WTC11 (cell line): ENCODE measurements around the gene C4BPA.

ENCODE experiments used
- CREM ChIP-seq: sonication (generic); formaldehyde crosslinking; IDR thresholded peaks from 2 replicates; pipeline ENCODE4 v1.8.1; 2022; ENCODE audit warnings: mild to moderate bottlenecking, missing genetic modification reagents, moderate library complexity
- ESRRA ChIP-seq: sonication (generic); formaldehyde crosslinking; IDR thresholded peaks from 2 replicates; pipeline ENCODE4 v1.8.1; 2022; ENCODE audit warnings: mild to moderate bottlenecking, missing genetic modification reagents, borderline replicate concordance
- ETV6 ChIP-seq: sonication (generic); formaldehyde crosslinking; IDR thresholded peaks from 2 replicates; pipeline ENCODE4 v1.8.1; 2022; ENCODE audit warnings: mild to moderate bottlenecking, missing genetic modification reagents
- FOXK1 ChIP-seq: sonication (generic); formaldehyde crosslinking; IDR thresholded peaks from 2 replicates; pipeline ENCODE4 v1.8.0; 2022; ENCODE audit warnings: mild to moderate bottlenecking, moderate library complexity, missing genetic modification reagents
- IRF2 ChIP-seq: sonication (generic); formaldehyde crosslinking; IDR thresholded peaks from 2 replicates; pipeline ENCODE4 v1.8.0; 2022; ENCODE audit warnings: low read depth, missing genetic modification reagents, borderline replicate concordance
- JUN ChIP-seq: sonication (generic); formaldehyde crosslinking; IDR thresholded peaks from 2 replicates; pipeline ENCODE4 v1.8.0; 2023; ENCODE audit warnings: mild to moderate bottlenecking, missing genetic modification reagents
- TEAD4 ChIP-seq: sonication (generic); formaldehyde crosslinking; IDR thresholded peaks from 2 replicates; pipeline ENCODE4 v1.8.0; 2022; ENCODE audit warnings: mild to moderate bottlenecking, missing genetic modification reagents
- ZBTB21 ChIP-seq: sonication (generic); formaldehyde crosslinking; IDR thresholded peaks from 2 replicates; pipeline ENCODE4 v1.8.1; 2023; ENCODE audit warnings: mild to moderate bottlenecking, missing genetic modification reagents, borderline replicate concordance
- ZNF263 ChIP-seq: sonication (generic); formaldehyde crosslinking; IDR thresholded peaks from 2 replicates; pipeline ENCODE4 v1.8.1; 2022; ENCODE audit warnings: low read depth, mild to moderate bottlenecking, moderate library complexity, missing genetic modification reagents
- ZNF317 ChIP-seq: sonication (generic); formaldehyde crosslinking; IDR thresholded peaks from 2 replicates; pipeline ENCODE4 v1.8.1; 2023; ENCODE audit warnings: low read depth, mild to moderate bottlenecking, moderate library complexity, missing genetic modification reagents, borderline replicate concordance
- TF ChIP-seq, protein P1 (sequence below): fragments of 200-600 bp; IDR thresholded peaks from 2 replicates; pipeline ENCODE4 v1.8.0; 2022; ENCODE audit warnings: antibody characterized with exemption
- TF ChIP-seq, protein P2 (sequence below): sonication (generic); formaldehyde crosslinking; IDR thresholded peaks from 2 replicates; pipeline ENCODE4 v1.8.0; 2023; ENCODE audit warnings: missing genetic modification reagents, mild to moderate bottlenecking, borderline replicate concordance
- TF ChIP-seq, protein P3 (sequence below): sonication (generic); formaldehyde crosslinking; IDR thresholded peaks from 2 replicates; pipeline ENCODE4 v1.8.1; 2023; ENCODE audit warnings: mild to moderate bottlenecking, moderate library complexity, missing genetic modification reagents
- TF ChIP-seq, protein P4 (sequence below): sonication (generic); formaldehyde crosslinking; IDR thresholded peaks from 2 replicates; pipeline ENCODE4 v1.8.0; 2022; ENCODE audit warnings: mild to moderate bottlenecking, missing genetic modification reagents

DNA sequence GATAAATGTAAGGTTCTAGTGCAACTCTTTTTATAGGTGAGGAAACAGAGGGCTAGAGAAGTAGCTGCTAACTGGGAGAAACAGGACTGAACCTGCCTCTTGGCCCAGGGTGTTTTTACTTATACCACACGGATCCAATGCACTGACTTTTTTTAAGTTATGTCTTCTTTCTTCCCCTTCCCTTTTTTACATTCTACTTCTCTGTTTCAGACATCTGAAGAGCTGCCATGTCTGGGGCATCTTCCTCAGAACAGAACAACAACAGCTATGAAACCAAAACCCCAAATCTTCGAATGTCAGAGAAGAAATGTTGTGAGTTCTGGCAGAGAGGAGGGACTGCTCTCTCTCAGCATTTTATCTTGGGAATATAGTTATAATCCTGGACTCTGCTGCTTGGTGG lies 49.5 kb upstream of the C4BPA start:
- TF ChIP-seq JUN (CRISPR knock-in tag) (no peak), ZNF317 (CRISPR knock-in tag) (no peak), ESRRA (CRISPR knock-in tag) (no peak), ZNF263 (no peak), ZBTB21 (CRISPR knock-in tag) (no peak), ETV6 (CRISPR knock-in tag) (no peak), FOXK1 (CRISPR knock-in tag) (no peak), CREM (CRISPR knock-in tag) (no peak), TEAD4 (CRISPR knock-in tag) (no peak), IRF2 (no peak)
- TF ChIP-seq, protein P1, sequence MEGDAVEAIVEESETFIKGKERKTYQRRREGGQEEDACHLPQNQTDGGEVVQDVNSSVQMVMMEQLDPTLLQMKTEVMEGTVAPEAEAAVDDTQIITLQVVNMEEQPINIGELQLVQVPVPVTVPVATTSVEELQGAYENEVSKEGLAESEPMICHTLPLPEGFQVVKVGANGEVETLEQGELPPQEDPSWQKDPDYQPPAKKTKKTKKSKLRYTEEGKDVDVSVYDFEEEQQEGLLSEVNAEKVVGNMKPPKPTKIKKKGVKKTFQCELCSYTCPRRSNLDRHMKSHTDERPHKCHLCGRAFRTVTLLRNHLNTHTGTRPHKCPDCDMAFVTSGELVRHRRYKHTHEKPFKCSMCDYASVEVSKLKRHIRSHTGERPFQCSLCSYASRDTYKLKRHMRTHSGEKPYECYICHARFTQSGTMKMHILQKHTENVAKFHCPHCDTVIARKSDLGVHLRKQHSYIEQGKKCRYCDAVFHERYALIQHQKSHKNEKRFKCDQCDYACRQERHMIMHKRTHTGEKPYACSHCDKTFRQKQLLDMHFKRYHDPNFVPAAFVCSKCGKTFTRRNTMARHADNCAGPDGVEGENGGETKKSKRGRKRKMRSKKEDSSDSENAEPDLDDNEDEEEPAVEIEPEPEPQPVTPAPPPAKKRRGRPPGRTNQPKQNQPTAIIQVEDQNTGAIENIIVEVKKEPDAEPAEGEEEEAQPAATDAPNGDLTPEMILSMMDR = no peak
- TF ChIP-seq, protein P2, sequence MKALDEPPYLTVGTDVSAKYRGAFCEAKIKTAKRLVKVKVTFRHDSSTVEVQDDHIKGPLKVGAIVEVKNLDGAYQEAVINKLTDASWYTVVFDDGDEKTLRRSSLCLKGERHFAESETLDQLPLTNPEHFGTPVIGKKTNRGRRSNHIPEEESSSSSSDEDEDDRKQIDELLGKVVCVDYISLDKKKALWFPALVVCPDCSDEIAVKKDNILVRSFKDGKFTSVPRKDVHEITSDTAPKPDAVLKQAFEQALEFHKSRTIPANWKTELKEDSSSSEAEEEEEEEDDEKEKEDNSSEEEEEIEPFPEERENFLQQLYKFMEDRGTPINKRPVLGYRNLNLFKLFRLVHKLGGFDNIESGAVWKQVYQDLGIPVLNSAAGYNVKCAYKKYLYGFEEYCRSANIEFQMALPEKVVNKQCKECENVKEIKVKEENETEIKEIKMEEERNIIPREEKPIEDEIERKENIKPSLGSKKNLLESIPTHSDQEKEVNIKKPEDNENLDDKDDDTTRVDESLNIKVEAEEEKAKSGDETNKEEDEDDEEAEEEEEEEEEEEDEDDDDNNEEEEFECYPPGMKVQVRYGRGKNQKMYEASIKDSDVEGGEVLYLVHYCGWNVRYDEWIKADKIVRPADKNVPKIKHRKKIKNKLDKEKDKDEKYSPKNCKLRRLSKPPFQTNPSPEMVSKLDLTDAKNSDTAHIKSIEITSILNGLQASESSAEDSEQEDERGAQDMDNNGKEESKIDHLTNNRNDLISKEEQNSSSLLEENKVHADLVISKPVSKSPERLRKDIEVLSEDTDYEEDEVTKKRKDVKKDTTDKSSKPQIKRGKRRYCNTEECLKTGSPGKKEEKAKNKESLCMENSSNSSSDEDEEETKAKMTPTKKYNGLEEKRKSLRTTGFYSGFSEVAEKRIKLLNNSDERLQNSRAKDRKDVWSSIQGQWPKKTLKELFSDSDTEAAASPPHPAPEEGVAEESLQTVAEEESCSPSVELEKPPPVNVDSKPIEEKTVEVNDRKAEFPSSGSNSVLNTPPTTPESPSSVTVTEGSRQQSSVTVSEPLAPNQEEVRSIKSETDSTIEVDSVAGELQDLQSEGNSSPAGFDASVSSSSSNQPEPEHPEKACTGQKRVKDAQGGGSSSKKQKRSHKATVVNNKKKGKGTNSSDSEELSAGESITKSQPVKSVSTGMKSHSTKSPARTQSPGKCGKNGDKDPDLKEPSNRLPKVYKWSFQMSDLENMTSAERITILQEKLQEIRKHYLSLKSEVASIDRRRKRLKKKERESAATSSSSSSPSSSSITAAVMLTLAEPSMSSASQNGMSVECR (CRISPR knock-in tag) = no peak
- TF ChIP-seq, protein P3, sequence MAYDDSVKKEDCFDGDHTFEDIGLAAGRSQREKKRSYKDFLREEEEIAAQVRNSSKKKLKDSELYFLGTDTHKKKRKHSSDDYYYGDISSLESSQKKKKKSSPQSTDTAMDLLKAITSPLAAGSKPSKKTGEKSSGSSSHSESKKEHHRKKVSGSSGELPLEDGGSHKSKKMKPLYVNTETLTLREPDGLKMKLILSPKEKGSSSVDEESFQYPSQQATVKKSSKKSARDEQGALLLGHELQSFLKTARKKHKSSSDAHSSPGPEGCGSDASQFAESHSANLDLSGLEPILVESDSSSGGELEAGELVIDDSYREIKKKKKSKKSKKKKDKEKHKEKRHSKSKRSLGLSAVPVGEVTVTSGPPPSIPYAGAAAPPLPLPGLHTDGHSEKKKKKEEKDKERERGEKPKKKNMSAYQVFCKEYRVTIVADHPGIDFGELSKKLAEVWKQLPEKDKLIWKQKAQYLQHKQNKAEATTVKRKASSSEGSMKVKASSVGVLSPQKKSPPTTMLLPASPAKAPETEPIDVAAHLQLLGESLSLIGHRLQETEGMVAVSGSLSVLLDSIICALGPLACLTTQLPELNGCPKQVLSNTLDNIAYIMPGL = no peak
- TF ChIP-seq, protein P4, sequence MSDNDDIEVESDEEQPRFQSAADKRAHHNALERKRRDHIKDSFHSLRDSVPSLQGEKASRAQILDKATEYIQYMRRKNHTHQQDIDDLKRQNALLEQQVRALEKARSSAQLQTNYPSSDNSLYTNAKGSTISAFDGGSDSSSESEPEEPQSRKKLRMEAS (CRISPR knock-in tag) = no peak
